Hepatocyte (in vitro differentiated cells): ENCODE data around the gene FANCL.

Source experiments
- EZH2 ChIP-seq: fragments of 200-600 bp; sonication (generic); IDR thresholded peaks from 2 replicates; pipeline ENCODE4 v1.6.1; 2016; ENCODE audit warnings: antibody characterized with exemption, mild to moderate bottlenecking, borderline replicate concordance
- EZH2phosphoT487 ChIP-seq: fragments of 200-600 bp; sonication (generic); IDR thresholded peaks from one replicate; pipeline ENCODE4 v1.6.1; 2018; ENCODE audit warnings: antibody characterized with exemption, mild to moderate bottlenecking, low read depth, moderate library complexity; ENCODE audit not compliant: unreplicated experiment, severe bottlenecking
- TF ChIP-seq, protein P1 (sequence below): fragments of 200-600 bp; sonication (generic); IDR thresholded peaks from 2 replicates; pipeline ENCODE4 v1.5.1; 2016; ENCODE audit warnings: antibody characterized with exemption, mild to moderate bottlenecking; ENCODE audit not compliant: poor library complexity

DNA sequence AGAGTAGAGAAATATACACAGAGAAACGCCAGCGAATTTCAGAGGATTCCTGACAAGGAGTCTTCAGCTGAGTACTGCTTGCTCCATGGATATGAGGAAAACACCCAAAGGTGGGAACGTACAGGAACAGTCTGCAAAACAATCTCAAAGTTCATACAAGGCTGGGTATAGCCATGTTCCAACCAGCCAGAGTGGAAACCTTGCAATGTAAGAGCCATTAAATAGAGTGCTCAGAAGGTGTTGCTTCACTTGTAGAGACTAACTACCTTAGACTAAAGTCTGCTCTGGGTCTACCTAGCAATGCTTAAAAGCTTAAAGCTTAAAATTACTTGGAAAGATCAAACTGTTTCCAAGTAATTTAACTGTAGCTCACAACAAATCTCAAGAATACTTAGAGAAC lies 6.0 kb downstream of the FANCL start:
- TF ChIP-seq EZH2 (no peak), EZH2phosphoT487 (no peak)
- TF ChIP-seq, protein P1, sequence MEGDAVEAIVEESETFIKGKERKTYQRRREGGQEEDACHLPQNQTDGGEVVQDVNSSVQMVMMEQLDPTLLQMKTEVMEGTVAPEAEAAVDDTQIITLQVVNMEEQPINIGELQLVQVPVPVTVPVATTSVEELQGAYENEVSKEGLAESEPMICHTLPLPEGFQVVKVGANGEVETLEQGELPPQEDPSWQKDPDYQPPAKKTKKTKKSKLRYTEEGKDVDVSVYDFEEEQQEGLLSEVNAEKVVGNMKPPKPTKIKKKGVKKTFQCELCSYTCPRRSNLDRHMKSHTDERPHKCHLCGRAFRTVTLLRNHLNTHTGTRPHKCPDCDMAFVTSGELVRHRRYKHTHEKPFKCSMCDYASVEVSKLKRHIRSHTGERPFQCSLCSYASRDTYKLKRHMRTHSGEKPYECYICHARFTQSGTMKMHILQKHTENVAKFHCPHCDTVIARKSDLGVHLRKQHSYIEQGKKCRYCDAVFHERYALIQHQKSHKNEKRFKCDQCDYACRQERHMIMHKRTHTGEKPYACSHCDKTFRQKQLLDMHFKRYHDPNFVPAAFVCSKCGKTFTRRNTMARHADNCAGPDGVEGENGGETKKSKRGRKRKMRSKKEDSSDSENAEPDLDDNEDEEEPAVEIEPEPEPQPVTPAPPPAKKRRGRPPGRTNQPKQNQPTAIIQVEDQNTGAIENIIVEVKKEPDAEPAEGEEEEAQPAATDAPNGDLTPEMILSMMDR: no peak
